Neural crest cell (in vitro differentiated cells): ENCODE data around the gene OSBPL10. TPM values are rescaled to one million over a fixed set of nuclear protein-coding genes. Genes with fewer than 3 reads are reported as not detected.

Experiments used
- DNase-seq: peaks from one replicate; pipeline ENCODE4 v3.0.0; 2021; ENCODE audit warnings: low read depth, mixed read lengths, low spot score
- H3K27ac Mint-ChIP-seq: one replicate; pipeline ENCODE4 v1.8.0; 2021; ENCODE audit warnings: mild to moderate bottlenecking, mixed read lengths; ENCODE audit not compliant: unreplicated experiment
- H3K27me3 Mint-ChIP-seq: 2 replicates; pipeline ENCODE4 v1.8.0; 2021; ENCODE audit warnings: low read depth, mild to moderate bottlenecking, mixed read lengths
- H3K36me3 Mint-ChIP-seq: 2 replicates; pipeline ENCODE4 v1.8.0; 2021; ENCODE audit warnings: low read depth, mild to moderate bottlenecking, mixed read lengths
- H3K4me1 Mint-ChIP-seq: 2 replicates; pipeline ENCODE4 v1.8.0; 2021; ENCODE audit warnings: mixed read lengths
- H3K4me3 Mint-ChIP-seq: one replicate; pipeline ENCODE4 v1.8.0; 2021; ENCODE audit warnings: mild to moderate bottlenecking, mixed read lengths
- H3K9me3 Mint-ChIP-seq: 2 replicates; pipeline ENCODE4 v1.8.0; 2021; ENCODE audit warnings: mixed read lengths
- total RNA-seq: library from RNA; stranded (reverse); gene quantifications from 2 replicates; pipeline ENCODE4 v1.2.1, GENCODE V29; 2021
- TF ChIP-seq, protein P1 (sequence below): fragments of 200-600 bp; sonication (generic); conservative IDR thresholded peaks from 2 replicates; pipeline ENCODE4 v1.5.0; 2021; ENCODE audit warnings: antibody characterized with exemption, mild to moderate bottlenecking

Gene OSBPL10
- total RNA-seq, 1 donor from 2014 or later, result 18.7 TPM

DNA sequence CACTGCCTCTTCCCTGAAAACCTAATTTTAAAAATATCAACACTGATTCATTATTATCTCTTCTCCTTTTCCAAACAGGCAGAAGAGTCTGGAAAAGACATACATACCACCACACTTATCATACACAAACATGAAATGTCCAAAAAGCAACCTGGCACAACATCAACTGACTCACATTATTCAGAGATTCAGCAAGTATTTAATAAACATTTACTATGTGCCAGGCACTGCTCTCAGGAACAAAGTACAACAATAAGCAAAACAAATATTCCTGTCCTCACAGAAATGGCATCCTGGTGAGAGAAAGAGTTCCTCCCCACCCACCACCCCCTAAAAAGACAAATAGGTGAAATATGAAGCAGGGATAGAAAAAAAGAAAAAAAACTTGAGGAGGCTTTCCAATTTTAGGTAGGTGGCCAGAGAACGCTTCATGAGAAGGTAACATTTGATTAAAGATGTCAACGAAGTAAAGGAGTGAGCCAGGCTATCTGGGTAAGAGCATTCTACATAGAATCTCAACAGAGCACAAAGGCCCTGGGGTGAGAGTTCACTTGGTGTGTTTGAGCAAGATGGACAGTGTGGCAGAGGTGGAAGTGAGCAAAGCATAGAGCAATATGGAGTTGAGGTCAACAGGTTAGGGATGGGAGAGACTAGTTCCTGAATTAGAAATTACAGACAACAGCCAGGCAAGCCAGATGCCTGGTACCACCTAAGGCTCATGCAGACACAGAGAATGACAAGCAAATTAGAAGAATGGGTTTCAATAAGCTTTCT is 141.7 kb downstream of the OSBPL10 start:
- H3K27me3 Mint-ChIP-seq, result no peaks in the 10 kb centered on the region
- no peak overlapping the region for H3K4me3 Mint-ChIP-seq
- H3K4me1 Mint-ChIP-seq, result no peaks in the 10 kb centered on the region

DNA sequence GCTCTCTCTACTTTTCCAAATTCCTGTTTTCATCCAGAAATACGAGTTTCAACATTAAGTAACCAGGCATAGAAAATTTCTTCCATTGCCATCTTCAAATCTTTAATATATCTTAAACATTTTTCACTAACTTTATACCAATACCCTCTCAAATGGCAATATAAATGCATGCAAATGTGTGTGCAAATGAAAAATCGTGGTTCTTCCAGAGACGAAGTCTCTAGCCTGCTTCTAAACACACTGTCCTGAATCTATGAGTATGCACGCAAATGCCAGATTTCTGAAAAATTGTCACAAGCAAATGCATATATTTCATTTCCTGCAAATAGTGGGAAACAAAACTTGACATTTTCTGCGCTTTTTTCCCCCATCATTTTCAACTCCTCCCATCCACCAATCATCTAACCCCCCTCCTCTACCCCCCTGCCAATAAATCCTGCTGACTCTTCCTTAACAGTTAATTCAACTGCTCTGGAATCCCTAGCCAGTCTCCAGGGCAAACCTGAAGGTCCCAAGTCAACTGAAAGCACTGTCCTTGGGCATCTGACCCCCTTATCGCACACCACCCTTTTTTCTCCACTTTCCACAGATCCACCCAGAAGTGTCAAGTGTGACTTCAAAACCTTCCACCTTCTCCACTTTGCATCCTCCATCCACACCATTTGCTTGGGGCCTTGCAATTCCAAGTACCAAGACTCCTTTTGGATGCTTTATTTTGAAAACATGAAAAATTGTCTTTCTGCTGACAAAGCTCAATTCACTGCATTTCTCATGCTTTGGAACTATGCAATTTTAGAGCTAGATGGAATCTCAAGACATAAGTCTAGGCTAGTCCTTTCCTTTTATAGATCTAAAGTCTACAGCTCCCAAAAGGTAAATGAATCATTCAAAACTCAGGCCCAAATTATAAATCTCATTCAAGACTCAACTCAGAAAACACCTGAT is 144.7 kb downstream of the OSBPL10 start:
- no peak overlapping the region for H3K27ac Mint-ChIP-seq
- no peak for DNase-seq
- H3K4me3 Mint-ChIP-seq, result no peak overlapping the region
- TF ChIP-seq, protein P1, sequence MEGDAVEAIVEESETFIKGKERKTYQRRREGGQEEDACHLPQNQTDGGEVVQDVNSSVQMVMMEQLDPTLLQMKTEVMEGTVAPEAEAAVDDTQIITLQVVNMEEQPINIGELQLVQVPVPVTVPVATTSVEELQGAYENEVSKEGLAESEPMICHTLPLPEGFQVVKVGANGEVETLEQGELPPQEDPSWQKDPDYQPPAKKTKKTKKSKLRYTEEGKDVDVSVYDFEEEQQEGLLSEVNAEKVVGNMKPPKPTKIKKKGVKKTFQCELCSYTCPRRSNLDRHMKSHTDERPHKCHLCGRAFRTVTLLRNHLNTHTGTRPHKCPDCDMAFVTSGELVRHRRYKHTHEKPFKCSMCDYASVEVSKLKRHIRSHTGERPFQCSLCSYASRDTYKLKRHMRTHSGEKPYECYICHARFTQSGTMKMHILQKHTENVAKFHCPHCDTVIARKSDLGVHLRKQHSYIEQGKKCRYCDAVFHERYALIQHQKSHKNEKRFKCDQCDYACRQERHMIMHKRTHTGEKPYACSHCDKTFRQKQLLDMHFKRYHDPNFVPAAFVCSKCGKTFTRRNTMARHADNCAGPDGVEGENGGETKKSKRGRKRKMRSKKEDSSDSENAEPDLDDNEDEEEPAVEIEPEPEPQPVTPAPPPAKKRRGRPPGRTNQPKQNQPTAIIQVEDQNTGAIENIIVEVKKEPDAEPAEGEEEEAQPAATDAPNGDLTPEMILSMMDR, result no peak
- no peaks in the 10 kb centered on the region for H3K27me3 Mint-ChIP-seq
- no peaks in the 10 kb centered on the region for H3K4me1 Mint-ChIP-seq
- H3K9me3 Mint-ChIP-seq, result no peaks in the 10 kb centered on the region
- no peaks in the 10 kb centered on the region for H3K36me3 Mint-ChIP-seq

More for the DNA sequence above, 141.7 kb downstream of the OSBPL10 start:
- DNase-seq, result no peak
- no peaks in the 10 kb centered on the region for H3K9me3 Mint-ChIP-seq
- TF ChIP-seq, protein P1, result no peak
- H3K27ac Mint-ChIP-seq, result peak overlapping the region; percentile 37
- H3K36me3 Mint-ChIP-seq, result no peaks in the 10 kb centered on the region

DNA sequence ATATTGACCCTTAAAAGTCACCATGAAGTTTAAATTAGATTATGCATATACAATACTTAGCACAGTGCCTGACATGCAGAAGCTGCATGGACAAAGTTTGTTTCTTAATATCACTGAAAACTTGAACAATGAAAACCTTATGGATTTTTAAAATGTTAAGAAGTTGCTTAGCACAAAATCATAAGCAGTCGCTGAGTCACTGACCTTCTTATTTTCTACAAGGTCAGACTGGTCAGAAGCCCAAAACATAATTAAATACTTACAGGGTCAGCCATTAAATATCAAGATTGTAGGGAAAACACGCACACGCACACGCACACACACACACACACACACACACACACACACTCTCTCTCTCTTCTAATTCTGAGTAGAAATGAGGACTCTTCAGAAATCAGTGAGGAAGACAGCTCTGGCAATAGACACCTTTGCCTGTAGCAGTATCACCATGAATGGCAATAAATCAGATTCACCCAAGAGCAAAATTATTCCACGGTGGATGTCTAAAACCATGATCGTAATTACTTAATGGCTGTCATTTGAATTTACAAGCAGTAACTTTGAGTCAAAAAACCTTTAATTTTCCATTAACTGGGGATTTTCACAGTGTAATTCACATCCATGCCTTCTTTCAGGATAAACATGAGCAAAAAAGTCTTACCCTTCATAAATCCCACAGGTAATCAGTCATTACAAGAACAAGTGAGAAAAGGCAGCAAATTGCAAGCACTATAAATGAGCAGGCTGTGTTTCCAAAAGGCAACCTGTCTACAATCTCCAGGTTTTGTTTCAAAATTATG is 147.5 kb downstream of the OSBPL10 start:
- H3K27me3 Mint-ChIP-seq, result no peaks in the 10 kb centered on the region

DNA sequence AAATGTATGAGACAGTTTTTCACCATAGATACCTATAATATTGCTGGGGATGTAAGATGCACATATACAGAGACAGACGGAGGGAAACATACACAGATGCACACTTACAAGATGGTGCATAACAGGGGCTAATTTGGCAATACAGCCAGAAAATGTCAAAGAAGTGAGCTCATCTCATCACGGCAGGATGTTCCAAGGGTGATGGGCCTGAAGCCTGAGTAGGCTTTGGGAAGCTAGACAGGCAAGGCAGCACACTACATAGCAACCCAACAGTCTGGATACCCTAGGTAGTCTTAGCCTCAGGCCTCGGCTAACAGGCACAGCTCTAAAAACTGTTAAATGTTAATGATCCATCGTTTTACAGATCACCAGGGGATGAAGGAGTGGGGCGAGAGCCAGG is 148.5 kb downstream of the OSBPL10 start:
- no peak for DNase-seq
- H3K27ac Mint-ChIP-seq, result no peak overlapping the region
- TF ChIP-seq, protein P1, result no peak
- H3K4me3 Mint-ChIP-seq, result no peak overlapping the region
- no peaks in the 10 kb centered on the region for H3K9me3 Mint-ChIP-seq
- no peaks in the 10 kb centered on the region for H3K4me1 Mint-ChIP-seq
- H3K36me3 Mint-ChIP-seq, result no peaks in the 10 kb centered on the region
- H3K27me3 Mint-ChIP-seq, result no peaks in the 10 kb centered on the region

More for the DNA sequence above, 147.5 kb downstream of the OSBPL10 start:
- Mint-ChIP-seq H3K27ac (no peak overlapping the region), H3K4me3 (no peak overlapping the region), H3K9me3 (no peaks in the 10 kb centered on the region), H3K36me3 (no peaks in the 10 kb centered on the region), H3K4me1 (no peaks in the 10 kb centered on the region)
- no peak for DNase-seq
- TF ChIP-seq, protein P1, result no peak

DNA sequence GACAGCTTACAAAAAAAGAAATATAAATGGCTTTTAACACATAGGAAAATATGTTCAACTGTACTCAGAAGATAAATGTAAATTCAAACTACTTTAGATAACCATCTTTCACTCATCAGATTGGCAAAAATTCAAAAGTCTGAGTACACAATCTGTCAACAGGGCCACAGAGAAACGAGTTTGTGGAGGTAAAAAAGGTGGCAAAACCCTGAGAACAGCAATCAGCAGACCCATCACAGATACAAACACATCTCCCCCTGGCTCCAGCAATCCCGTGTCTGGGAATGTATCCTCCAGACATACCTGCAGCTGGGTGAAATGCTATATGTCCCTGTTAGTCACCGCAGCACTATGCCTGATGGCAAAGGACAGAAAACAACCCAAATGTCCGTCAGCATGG is 149.5 kb downstream of the OSBPL10 start:
- DNase-seq, result no peak
- no peak overlapping the region for H3K4me3 Mint-ChIP-seq
- H3K9me3 Mint-ChIP-seq, result no peaks in the 10 kb centered on the region
- TF ChIP-seq, protein P1, result no peak
- no peaks in the 10 kb centered on the region for H3K4me1 Mint-ChIP-seq
- H3K27me3 Mint-ChIP-seq, result no peaks in the 10 kb centered on the region
- no peaks in the 10 kb centered on the region for H3K36me3 Mint-ChIP-seq
- H3K27ac Mint-ChIP-seq, result no peak overlapping the region
